HG03103 (cell line): Measurements from ENCODE around the gene GOLGA8S.
"Not testable (repeated sequence)": the region's sequence is repeated elsewhere in the genome, so short reads cannot be mapped to it uniquely, and the experiment has no call there.

Source experiments
- ATAC-seq: cut with Tn5 transposase; IDR thresholded peaks from one replicate; pipeline ENCODE4 v1.9.1; 2021; ENCODE audit warnings: low read depth; ENCODE audit not compliant: unreplicated experiment

GOLGA8S gene, protein sequence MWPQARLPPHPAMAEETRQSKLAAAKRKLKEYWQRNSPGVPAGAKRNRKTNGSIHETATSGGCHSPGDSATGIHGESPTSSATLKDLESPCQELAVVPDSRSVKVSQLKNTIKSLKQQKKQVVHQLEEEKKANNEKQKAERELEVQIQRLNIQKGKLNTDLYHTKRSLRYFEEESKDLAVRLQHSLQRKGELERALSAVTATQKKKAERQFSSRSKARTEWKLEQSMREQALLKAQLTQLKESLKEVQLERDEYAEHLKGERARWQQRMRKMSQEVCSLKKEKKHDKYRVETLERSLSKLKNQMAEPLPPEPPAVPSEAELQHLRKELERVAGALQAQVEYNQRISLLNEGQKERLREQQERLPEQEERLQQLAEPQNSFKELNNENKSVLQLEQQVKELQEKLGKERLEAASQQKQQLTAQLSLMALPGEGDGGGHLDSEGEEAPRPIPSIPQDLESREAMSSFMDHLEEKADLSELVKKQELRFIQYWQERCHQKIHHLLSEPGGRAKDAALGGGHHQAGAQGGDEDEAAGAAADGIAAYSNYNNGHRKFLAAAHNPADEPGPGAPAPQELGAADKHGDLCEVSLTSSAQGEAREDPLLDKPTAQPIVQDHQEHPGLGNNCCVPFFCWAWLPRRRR

DNA sequence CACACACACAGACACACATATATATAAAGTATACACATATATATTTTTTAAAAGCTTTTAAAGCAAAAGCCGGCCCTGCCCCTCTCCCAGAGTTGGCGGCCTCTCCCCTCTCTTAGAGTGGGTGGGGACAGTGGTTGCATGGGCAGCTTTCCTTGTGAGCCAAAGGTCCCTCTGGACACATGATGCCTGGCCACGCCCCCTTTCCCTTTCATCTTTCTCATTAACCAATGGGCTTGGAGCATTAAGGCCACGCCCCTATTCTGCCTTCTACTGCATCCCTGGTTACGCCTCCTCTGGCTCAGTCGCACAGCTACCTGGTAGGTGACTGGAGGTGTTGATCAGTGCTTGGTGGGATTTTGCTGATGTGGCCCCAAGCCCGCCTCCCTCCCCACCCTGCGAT, at the start of gene GOLGA8S:
Gene GOLGA8S, plus strand, starts transcription at position 301 of the 400 bp plus-strand sequence. Its CDS starts 62 bp downstream, at position 363.
- not testable (repeated sequence) for ATAC-seq

DNA sequence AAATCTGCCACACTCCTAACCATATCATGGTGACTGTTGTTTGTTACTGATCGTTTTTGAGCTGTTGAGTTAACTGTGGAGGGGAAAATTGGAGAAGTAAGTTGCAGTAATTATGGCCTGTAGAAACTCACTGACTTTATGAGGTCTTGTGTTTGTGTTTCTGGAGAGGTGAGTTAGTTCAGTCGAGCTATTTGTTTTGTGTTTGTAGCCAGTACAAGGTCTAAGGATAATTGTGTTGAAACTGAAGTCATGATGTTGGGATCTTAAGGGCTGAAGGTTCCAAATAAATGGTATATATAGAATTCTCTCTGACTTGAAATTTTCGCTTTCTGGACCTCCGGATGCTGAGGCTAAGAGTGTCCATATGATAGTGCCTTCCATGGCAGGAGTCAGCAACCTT, 49.7 kb upstream of the GOLGA8S start:
- ATAC-seq, result not testable (repeated sequence)

DNA sequence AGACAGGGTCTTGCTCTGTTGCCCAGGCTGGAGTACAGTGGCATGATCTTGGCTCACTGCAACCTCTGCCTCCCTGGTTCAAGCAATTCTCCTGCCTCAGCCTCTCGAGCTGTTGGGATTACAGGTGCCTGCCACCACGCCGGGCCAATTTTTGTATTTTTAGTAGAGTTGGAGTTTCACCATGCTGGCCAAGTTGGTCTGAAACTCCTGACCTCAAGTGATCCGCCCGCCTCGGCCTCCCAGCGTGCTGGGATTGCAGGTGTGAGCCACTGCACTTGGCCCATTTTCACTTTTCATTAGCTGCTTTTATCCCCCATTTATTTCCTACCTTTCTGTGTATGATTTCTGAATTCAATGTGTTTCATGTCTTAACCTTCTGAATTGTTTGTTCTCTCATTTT, 48.6 kb upstream of the GOLGA8S start:
- not testable (repeated sequence) for ATAC-seq

DNA sequence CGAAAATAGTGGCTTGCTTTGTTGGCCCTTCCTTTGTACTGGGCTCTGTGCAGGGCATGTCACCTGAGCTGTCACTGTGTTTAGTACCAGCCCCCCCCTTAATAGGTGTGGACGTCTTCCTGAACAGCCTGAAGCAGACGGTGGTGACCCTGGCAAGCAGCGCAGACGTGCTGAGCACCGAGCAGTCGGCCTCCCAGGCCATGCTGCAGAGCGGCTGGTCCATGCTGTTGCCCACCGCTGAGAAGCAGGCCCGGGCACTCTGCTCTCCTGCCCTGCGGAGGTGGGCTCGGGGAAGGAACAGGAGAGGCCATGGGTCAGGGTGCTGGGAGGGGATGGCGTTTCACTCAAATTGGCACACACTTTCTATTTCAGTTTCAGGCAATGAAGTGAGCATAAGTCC, 43.3 kb upstream of the GOLGA8S start:
- not testable (repeated sequence) for ATAC-seq

DNA sequence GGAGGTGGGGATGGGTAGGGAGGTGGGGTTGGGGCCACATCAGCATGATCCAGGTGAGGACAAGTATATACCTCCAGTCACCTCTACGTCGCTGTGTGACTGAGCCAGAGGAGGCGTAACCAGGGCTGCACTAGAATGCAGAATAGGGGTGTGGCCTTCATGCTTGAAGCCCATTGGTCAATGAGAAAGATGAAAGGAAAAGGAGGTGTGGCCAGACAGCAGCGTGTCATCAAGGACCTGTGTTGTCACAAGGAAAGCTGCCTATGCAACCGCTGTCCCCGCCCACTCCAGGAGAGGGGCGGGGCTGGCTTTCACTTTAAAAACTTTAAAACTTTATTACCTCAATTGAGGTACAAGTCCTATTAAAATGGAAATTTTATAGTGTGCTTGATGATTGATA, 20.5 kb upstream of the GOLGA8S start, which contains the start of gene GOLGA6L26:
Gene GOLGA6L26, minus strand, starts transcription at position 101 of the 400 bp plus-strand sequence. Its CDS starts 61 bp downstream, at position 40.
- ATAC-seq, result not testable (repeated sequence)

DNA sequence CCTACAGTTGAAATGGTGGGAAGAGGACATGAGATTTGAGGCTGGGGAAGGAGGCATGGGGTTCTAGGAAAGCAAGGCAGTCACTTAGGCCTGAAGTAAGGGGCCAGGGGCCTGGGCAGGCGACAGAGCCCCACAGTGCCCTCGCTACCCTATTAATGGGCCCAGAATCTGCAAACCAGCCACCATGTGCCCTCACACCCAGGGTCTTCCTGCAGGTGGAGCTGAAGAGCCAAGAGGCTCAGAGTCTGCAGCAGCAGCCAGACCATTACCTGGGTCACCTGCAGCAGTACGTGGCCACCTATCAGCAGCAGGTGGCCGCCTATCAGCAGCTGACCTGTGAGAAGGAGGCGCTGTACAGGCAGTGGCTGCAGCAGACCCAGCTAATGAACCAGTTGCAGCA, 8.1 kb downstream of the GOLGA8S start:
- not testable (repeated sequence) for ATAC-seq

DNA sequence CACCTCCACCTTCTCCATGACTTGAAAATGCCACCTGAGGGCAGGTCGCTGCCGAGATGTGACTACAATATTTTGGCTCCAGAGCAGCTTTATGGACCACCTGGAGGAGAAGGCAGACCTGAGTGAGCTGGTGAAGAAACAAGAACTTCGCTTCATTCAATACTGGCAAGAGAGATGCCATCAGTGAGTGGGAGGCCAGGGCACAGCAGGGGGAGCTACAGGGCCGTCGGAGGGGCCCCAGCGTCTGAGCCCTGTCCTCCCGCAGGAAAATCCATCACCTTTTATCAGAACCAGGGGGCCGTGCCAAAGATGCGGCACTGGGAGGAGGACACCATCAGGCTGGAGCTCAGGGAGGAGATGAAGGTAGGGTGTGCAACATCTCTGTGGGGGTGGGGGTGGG, 9.7 kb downstream of the GOLGA8S start:
- ATAC-seq, result not testable (repeated sequence)

DNA sequence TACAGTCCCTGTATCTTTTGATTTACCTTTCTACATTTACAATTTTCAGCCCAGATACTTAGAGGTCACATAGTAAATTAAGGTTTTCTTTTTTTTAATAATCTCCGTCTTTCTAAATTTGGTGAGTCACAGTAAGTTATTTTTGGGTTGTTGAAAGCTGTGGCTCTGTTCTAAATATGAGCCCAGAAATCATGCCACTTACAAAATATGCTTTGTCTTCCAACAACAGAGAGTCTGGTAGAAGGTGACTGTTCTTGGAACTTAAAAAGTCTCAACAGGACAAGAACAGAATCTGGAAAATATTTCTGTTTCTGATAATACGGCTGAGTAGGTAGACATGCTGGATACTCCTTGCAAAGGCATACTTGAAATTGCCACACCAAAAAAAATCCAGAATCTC, 16.0 kb downstream of the GOLGA8S start:
- ATAC-seq, result no peak

DNA sequence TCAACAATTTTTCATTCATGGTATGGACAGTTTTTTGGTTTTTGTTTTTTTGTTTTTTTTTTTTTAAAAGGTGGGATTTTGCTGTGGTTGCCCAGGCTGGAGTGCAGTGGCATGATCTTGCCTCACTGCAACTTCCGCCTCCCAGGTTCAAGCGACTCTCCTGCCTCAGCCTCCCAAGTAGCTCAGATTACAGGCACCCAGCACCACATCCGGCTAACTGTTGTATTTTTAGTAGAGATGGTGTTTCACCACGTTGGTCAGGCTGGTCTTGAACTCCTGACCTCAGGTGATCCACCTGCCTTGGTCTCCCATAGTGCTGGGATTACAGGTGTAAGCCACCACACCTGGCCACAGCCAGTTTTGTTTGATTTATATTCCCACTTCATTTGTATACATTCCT, 16.6 kb downstream of the GOLGA8S start:
- ATAC-seq, result not testable (repeated sequence)

DNA sequence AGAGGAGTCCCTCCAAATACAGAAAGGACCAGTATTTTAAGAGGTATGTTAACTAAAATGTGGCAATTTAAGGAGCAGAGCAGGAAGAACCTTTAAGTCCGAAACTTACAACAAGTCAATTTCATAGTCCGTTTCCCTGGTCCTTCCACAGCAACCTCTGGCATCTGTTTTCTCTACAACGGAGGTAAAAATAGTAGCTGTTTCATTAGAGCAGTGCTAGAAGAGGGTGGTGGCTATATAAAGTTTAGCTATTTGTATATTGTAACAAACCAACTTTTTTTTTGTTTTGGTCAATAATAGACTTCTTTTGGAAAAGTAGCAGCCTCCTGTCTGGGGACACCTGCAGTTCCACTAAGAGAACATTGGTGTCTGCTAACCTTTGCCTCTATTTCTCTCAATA, 17.3 kb downstream of the GOLGA8S start:
- not testable (repeated sequence) for ATAC-seq

DNA sequence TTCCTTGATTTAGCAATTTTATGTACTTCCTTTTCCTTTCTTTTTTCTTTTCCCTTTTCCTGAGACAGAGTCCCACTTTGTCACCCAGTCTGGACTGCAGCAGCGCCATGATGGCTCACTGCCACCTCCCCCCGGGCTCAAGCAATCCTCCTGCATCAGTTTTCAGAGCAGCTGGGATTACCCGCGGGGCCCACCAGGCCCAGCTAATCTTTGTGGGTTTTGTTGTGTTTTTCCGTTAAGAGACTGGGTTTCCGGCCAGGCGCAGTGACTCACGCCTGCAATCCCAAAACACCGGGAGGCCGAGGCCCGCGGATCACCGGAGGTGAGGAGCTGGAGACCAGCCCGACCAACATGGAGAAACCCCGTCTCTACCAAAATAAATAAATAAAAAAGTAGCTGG, 17.7 kb downstream of the GOLGA8S start:
- no peak for ATAC-seq

DNA sequence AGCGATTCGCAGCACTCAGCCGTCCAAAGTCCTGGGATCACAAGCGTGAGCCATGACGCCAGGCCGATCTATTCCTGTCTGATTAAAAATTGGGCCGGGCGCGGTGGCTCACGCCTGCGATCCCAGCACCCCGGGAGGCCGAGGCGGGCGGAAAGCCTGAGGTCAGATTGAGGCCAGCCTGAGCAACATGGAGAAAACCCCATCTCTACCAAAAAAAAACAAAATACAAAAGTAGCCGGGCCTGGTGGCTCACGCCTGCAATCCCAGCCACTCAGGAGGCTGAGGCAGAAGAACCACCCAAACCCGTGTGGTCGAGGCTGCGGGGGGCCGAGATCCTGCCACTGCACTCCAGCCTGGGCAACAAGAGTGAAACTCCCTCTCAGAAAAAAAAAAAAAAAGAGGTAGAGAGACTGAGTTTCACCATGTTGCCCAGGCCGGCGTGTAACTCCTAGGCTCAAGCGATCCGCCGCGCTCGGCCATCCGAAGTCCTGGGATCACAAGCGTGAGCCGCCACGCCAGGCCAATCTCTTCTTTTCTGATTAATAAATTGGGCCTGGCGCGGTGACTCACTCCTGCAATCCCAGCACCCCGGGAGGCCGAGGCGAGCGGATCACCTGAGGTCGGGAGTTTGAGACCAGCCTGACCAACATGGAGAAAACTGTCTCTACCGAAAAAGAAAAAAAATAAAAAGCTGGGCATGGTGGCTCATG, 18.5 kb downstream of the GOLGA8S start:
- not testable (repeated sequence) for ATAC-seq

DNA sequence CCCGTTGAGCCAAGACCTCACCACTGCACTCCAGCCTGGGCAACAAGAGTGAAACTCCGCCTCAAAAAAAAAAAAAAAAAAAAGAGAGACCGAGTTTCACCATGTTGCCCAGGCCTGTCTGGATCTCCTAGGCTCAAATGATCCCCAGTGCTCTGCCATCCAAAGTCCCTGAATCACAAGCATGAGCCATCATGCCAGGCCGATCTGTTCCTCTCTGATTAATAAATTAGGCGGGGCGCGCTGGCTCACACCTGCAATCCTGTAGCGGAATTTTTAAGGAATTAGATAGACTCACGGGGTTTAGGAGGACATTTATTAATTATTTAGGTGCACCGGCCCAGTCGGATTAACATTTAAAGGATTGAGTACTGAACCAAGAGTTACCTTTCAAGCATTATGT, 19.7 kb downstream of the GOLGA8S start:
- not testable (repeated sequence) for ATAC-seq

DNA sequence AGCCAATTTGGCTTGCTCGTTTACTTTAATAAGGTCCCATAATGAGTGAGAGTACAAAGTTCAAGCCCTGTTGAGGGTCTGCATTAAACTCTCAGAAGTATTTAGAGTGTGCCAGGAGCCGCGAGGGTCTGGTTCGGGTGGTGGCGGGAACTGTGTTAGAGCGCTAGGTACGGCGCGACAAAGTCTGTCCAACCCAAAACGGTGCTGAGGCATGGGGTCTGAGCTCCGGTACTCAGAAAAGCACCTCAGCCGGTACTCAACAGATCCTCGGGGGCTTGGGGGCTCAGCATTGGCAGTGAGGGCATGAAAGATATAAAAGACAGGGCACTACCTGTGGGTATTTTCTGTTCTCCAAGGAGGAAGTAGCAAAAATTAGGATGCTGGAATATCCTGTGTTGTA, 24.4 kb downstream of the GOLGA8S start:
- ATAC-seq, result not testable (repeated sequence)

DNA sequence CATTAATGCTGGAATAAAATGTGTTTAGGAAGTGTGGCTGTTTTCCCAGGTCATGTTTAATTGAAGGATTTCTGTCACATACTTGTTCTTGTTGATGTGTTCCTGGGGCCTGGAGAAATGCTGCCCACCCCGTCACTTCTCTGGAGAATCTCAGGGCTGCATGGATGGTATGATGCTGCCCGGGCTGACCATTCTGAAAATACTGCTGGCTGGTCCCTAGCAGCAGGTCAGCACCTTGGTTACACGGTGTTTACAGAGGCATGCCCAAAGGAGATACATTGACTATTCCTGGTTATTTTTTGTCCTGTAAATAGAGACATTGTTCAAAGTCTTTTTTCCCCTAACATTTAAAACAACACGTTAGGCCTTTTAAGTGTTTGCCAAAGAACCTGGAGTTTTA, 26.2 kb downstream of the GOLGA8S start:
- not testable (repeated sequence) for ATAC-seq

DNA sequence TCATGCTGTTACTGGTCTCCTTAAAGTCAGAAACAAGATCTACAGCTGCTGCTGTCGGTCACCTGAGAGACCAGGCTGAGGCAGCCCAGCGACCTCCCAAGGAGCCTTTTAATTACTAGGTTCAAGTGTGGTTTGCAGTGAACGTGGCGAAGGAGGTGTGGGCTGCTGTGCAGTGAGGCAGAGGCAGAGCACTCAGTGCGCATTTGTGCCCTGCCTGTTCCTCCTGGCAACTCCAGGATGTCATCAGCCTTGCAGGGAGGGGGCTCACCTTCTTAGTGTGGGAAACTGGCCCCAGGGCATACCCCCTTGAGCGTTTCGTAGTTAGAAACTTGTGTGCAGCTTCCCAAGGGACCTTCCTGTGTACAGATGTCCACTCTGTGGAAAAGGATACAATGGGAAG, 26.6 kb downstream of the GOLGA8S start:
- ATAC-seq, result not testable (repeated sequence)

DNA sequence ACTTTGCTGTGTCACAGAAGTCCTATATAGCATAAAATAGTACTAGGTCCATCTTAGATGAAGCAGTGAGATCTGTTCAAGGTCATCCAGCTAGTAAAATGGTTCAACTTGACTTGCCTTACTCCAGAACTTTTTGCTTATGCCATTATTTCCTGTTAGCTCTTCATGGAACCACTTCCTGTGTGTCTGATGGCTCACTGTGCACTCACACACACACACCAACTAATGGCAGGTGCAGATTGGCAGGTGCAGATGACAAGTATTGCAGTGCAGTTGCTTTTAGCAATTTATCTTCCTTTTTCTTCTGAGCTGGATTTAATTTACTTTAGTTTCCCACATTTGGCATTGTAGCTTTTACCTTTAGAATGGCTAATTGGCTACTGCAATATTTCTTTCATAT, 29.8 kb downstream of the GOLGA8S start:
- ATAC-seq, result no peak

DNA sequence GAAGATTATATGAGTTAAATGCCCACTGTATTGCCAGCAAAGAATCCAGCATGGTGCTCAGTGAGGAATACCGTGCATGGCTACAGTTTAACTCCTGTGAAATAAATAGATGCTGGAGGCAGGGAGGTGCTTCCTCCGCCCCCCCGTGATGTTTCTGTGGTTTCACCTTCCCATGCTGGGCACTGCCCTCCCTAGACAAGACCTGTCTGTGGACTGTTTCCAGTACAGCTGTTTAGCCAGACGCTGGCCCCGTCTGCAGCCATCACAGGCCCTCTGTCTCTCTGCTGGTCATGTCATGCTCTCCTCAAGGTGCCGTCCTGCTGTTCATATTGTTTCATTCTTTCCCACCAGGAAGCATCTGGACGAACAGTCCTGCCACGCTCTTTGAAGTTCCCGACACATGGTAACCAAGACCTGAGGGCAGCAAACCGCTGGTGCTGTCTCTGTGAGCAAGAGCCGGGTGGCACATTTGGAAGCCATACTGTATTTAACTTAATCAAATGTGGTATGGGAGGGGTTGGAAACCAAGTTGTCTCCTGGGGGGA, 31.4 kb downstream of the GOLGA8S start:
- no peak for ATAC-seq

DNA sequence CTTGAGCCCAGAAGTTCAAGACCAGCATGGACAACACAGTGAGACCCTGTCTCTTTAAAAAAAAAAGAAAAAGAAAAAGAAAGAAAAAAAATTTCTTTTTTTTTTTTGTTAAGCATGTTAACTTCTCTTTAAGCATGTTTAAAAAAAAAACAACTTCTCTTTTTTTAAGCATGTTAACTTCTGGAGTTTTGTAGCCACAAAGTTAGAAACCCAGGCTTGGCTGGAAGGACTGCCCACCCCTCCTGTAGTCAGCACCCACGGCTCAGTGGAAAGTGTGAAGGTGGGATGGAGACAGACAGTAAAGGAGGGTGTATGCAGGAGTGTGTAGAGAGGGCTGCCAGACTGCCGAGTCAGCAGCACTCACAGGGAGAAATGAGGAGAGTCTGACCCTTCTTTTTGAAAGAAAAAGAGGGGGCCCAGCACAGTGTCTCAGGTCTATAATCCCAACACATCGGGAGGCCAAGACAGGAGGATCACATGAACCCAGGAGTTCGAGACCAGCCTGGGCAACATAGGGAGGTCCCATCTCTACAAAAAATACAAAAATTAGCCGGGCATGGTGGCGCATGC, 33.2 kb downstream of the GOLGA8S start:
- ATAC-seq, result no peak

DNA sequence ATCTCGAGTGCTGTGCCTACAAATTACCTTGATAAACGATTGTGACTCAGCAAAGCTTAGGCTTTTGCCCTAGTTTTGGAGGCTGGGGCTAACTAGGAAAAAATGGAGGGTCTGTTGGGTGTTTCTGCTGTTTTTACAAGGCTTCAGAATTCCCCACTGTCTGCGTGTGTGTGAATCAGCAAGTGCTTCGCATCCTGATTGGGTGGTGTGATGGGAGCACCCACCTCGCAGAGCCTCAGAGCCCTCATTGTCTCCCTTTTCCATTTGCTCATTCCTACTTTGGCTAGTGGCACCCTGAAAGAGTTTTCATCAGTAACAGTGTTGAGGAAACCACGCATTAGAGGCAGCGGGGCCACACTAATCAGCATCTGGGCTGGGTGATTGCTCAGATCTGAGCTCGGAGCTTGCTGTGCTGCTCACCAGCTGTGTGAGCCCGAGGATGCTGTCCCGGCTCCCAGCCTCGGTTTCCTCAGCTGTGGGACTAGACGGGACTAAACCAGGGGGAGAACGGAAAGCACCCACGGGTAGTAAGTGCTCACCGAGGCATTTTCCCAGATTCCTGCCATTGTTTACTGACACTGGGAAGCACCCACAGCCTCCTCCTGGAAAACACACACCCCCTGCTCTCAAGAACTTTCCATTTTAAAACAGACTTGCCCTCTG, 40.6 kb downstream of the GOLGA8S start:
- ATAC-seq, result no peak
